ENCODE measurements around the gene SLC35E2B.

Gene SLC35E2B

GRCh38 chr1:1609822-1610485, 82.6 kb downstream of the SLC35E2B start:
- DNase-seq (ENCODE audit: low read depth): no peak
